AG04450 (cell line): ENCODE measurements around the gene ATP2B3. TPM values are rescaled to one million over a fixed set of nuclear protein-coding genes. Genes with fewer than 3 reads are reported as not detected.

Source experiments
- CTCF ChIA-PET: fragments of 300-600, 350-600 bp; formaldehyde crosslinking; extraction: SDS; loops from one replicate; lab custom pipeline; 2022; ENCODE audit warnings: antibody characterized with exemption, inconsistent platforms; lab: Charles Lee
- POLR2A ChIA-PET: fragments of 350-600 bp; formaldehyde crosslinking; extraction: SDS; loops from one replicate; lab custom pipeline; 2021; ENCODE audit warnings: antibody characterized with exemption, inconsistent platforms; lab: Yijun Ruan, JAX
- DNase-seq: peaks from one replicate; pipeline ENCODE4 v3.0.0-alpha.2; 2011; ENCODE audit warnings: low read depth, low spot score
- H3K27ac ChIP-seq: one replicate; pipeline ENCODE4 v1.5.1; 2012; ENCODE audit warnings: low read depth, low read length, control low read depth
- H3K27me3 ChIP-seq: one replicate; pipeline ENCODE4 v1.6.0; 2012; ENCODE audit warnings: low read length; ENCODE audit not compliant: control insufficient read depth, insufficient read depth
- H3K4me3 ChIP-seq: 2 replicates; pipeline ENCODE4 v1.5.1; 2011; ENCODE audit warnings: mild to moderate bottlenecking, low read depth, low read length, control low read depth
- H3K9me3 ChIP-seq: 2 replicates; pipeline ENCODE4 v1.5.1; 2012; ENCODE audit warnings: low read length; ENCODE audit not compliant: control insufficient read depth, insufficient read depth
- CTCF ChIP-seq: IDR thresholded peaks from 2 replicates; pipeline ENCODE4 v1.5.1; 2011; ENCODE audit warnings: low read depth, low read length, control low read depth, inconsistent platforms
- polyA minus RNA-seq: library from RNA; depleted of rRNA, polyadenylated mRNA; stranded (reverse); fragments of >200 nt; gene quantifications from 2 replicates; pipeline ENCODE4 v1.2.3, GENCODE V29; 2011; rRNA and poly(A)+ RNA removed
- polyA plus RNA-seq: library from polyadenylated mRNA; depleted of rRNA; stranded (reverse); fragments of >200 nt; gene quantifications from 2 replicates; pipeline ENCODE4 v1.2.3, GENCODE V29; 2011; rRNA removed

The ATP2B3 gene
- polyA plus RNA-seq (0.01 TPM in 1 of 2 replicates, not detected in the other), polyA minus RNA-seq (not detected in 2 replicates)

DNA sequence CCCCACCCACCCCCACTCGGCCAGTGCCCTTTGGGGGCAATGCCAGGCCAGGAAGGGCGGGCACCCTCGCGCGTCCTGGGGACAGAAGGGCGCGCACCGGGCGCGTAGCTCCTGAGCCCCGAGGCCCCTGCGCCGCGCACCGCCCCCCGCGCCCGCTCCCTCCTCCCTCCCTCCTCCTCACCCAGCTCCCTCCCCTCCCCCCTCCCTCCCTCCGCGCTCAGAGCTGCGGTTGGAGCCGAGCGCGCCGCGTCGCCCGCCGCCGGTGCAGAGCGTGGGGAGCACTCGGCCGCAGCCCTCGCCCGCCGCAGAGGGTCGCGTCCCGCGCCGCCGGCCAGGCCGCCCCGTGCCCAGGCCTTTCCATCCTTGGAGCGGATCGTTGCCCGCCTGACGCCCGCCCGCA, at the start of gene ATP2B3:
ATP2B3 (plus strand) TSS at position 220 of the 400 bp plus-strand sequence. CDS start 18,606 bp downstream, outside the sequence.
- ChIA-PET POLR2A (no interaction called here), CTCF (no interaction called here)
- peaks cover 12% of the 10 kb centered on the region for H3K27me3 ChIP-seq
- no peak for TF ChIP-seq CTCF
- no peak for DNase-seq
- H3K9me3 ChIP-seq, result no peaks in the 10 kb centered on the region
- H3K27ac ChIP-seq, result no peak within 1 kb of the TSS
- no peak within 1 kb of the TSS for H3K4me3 ChIP-seq

GRCh38 chrX:153468008-153468580, 49.3 kb upstream of the ATP2B3 start:
- H3K4me3 ChIP-seq, result no peak overlapping the region
- no peak for DNase-seq
- TF ChIP-seq CTCF, result no peak
- ChIA-PET CTCF (interaction anchor here (0.9 kb wide), 1 partner anchor 39 kb away, joined by 3 read pairs; no protein-coding TSS in a partner anchor), POLR2A (no interaction called here)
- no peaks in the 10 kb centered on the region for H3K27me3 ChIP-seq
- H3K27ac ChIP-seq, result no peak overlapping the region
- H3K9me3 ChIP-seq, result no peaks in the 10 kb centered on the region

GRCh38 chrX:153469811-153470410, 47.5 kb upstream of the ATP2B3 start:
- DNase-seq, result no peak
- ChIA-PET CTCF (interaction anchor here (0.6 to 5.5 kb wide), 10 partner anchors 9 to 46 kb away, joined by 3 to 62 read pairs (median 8); partner anchors contain the start of gene BGN), POLR2A (interaction anchor here (2.3 kb wide), 1 partner anchor 24 kb away, joined by 8 read pairs; the partner anchor contains the start of gene BGN)
- peak overlapping the region; percentile 67 for H3K4me3 ChIP-seq
- no peaks in the 10 kb centered on the region for H3K9me3 ChIP-seq
- no peak overlapping the region for H3K27ac ChIP-seq
- H3K27me3 ChIP-seq, result no peaks in the 10 kb centered on the region
- peak; percentile 21; the same call in 1 of the 2 replicates for TF ChIP-seq CTCF

GRCh38 chrX:153470411-153471363, 46.8 kb upstream of the ATP2B3 start, which contains the start of gene HAUS7:
Gene HAUS7 (minus strand): TSS chrX:153470576. CDS start chrX:153470557, 19 bp downstream.
- ChIA-PET POLR2A (interaction anchor here (0.7 to 2.3 kb wide), 3 partner anchors 24 to 42 kb away, joined by 3 to 8 read pairs (median 4); partner anchors contain the start of gene BGN), CTCF (interaction anchor here (0.6 to 5.5 kb wide), 12 partner anchors 8 to 299 kb away, joined by 3 to 62 read pairs (median 6); partner anchors contain the start of gene BGN)
- no peak within 1 kb of the TSS for H3K27ac ChIP-seq
- no peaks in the 10 kb centered on the region for H3K9me3 ChIP-seq
- peak within 1 kb of the TSS; percentile 67 for H3K4me3 ChIP-seq
- no peaks in the 10 kb centered on the region for H3K27me3 ChIP-seq
- peak; percentile 70 for DNase-seq
- TF ChIP-seq CTCF, result peak; percentile 69
